Gastrocnemius medialis (tissue), 4 donors: ENCODE results near the gene RNF182.

Experiments
- CTCF ChIP-seq, 5 experiments: fragments of 450-650 bp in 3 of 5; fragments of 200-600 bp in 2 of 5; sonication (generic) in 2 of 5; IDR thresholded peaks in 4 of 5; conservative IDR thresholded peaks in 1 of 5; 1 replicate in 4 of 5; 2 replicates in 1 of 5; pipeline ENCODE4 v1.5.1; 2016 to 2019; ENCODE audit warnings: antibody characterized with exemption in 5 of 5, mild to moderate bottlenecking in 3 of 5, moderate library complexity in 3 of 5
- POLR2A ChIP-seq, 2 donors: fragments of 450-650 bp; IDR thresholded peaks; one replicate each; pipeline ENCODE4 v1.6.1; 2017; ENCODE audit warnings: antibody characterized with exemption in 2 of 2, mild to moderate bottlenecking in 2 of 2, moderate library complexity in 2 of 2

- no peak for TF ChIP-seq CTCF (IDR thresholded peaks at IDR 0.05 in 4 of 5, conservative IDR thresholded peaks at IDR 0.05 in 1 of 5)
- TF ChIP-seq POLR2A (IDR thresholded peaks at IDR 0.05), result no peak
Measured at GRCh38 chr6:13902922-13903321, 21.8 kb upstream of the RNF182 start.
